GM23338 (cell line): ENCODE measurements around the gene AMZ1.

Experiments used
- EZH2 ChIP-seq: fragments of 200-600 bp; sonication (generic); IDR thresholded peaks from one replicate; pipeline ENCODE4 v1.8.0; 2017; ENCODE audit warnings: antibody characterized with exemption, mild to moderate bottlenecking, low read depth; ENCODE audit not compliant: unreplicated experiment
- EZH2phosphoT487 ChIP-seq: fragments of 200-600 bp; sonication (generic); IDR thresholded peaks from one replicate; pipeline ENCODE4 v1.8.1; 2018; ENCODE audit warnings: antibody characterized with exemption; ENCODE audit not compliant: unreplicated experiment
- POLR2AphosphoS5 ChIP-seq: IDR thresholded peaks from 2 replicates; pipeline ENCODE4 v1.6.1; 2016; ENCODE audit warnings: antibody characterized with exemption, low read depth
- ZNF462 ChIP-seq: fragments of 250-450 bp; sonication (Bioruptor Pico); IDR thresholded peaks from 2 replicates; pipeline ENCODE4 v1.5.0; 2020; ENCODE audit warnings: mild to moderate bottlenecking, moderate library complexity
- TF ChIP-seq, protein P1 (sequence below), 2 experiments: fragments of 200-600 bp in 1 of 2; sonication (generic) in 1 of 2; conservative IDR thresholded peaks; 2 replicates each; pipeline versions ENCODE4 v1.5.1 to v1.6.1; 2016 to 2017; ENCODE audit warnings: antibody characterized with exemption in 2 of 2, low read depth in 2 of 2, mild to moderate bottlenecking in 2 of 2, moderate library complexity in 1 of 2
- TF ChIP-seq, protein P2 (sequence below): IDR thresholded peaks from one replicate; pipeline ENCODE4 v1.6.1; 2018; ENCODE audit warnings: antibody characterized with exemption; ENCODE audit not compliant: unreplicated experiment

GRCh38 chr7:2645274-2645868 lies 42.6 kb upstream of the AMZ1 start:
- TF ChIP-seq, protein P1, sequence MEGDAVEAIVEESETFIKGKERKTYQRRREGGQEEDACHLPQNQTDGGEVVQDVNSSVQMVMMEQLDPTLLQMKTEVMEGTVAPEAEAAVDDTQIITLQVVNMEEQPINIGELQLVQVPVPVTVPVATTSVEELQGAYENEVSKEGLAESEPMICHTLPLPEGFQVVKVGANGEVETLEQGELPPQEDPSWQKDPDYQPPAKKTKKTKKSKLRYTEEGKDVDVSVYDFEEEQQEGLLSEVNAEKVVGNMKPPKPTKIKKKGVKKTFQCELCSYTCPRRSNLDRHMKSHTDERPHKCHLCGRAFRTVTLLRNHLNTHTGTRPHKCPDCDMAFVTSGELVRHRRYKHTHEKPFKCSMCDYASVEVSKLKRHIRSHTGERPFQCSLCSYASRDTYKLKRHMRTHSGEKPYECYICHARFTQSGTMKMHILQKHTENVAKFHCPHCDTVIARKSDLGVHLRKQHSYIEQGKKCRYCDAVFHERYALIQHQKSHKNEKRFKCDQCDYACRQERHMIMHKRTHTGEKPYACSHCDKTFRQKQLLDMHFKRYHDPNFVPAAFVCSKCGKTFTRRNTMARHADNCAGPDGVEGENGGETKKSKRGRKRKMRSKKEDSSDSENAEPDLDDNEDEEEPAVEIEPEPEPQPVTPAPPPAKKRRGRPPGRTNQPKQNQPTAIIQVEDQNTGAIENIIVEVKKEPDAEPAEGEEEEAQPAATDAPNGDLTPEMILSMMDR (conservative IDR thresholded peaks at IDR 0.05; ENCODE audit: low read depth in 2 of 2): no peak
- TF ChIP-seq, protein P2, sequence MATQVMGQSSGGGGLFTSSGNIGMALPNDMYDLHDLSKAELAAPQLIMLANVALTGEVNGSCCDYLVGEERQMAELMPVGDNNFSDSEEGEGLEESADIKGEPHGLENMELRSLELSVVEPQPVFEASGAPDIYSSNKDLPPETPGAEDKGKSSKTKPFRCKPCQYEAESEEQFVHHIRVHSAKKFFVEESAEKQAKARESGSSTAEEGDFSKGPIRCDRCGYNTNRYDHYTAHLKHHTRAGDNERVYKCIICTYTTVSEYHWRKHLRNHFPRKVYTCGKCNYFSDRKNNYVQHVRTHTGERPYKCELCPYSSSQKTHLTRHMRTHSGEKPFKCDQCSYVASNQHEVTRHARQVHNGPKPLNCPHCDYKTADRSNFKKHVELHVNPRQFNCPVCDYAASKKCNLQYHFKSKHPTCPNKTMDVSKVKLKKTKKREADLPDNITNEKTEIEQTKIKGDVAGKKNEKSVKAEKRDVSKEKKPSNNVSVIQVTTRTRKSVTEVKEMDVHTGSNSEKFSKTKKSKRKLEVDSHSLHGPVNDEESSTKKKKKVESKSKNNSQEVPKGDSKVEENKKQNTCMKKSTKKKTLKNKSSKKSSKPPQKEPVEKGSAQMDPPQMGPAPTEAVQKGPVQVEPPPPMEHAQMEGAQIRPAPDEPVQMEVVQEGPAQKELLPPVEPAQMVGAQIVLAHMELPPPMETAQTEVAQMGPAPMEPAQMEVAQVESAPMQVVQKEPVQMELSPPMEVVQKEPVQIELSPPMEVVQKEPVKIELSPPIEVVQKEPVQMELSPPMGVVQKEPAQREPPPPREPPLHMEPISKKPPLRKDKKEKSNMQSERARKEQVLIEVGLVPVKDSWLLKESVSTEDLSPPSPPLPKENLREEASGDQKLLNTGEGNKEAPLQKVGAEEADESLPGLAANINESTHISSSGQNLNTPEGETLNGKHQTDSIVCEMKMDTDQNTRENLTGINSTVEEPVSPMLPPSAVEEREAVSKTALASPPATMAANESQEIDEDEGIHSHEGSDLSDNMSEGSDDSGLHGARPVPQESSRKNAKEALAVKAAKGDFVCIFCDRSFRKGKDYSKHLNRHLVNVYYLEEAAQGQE: no peak
- TF ChIP-seq POLR2AphosphoS5 (no peak), EZH2 (no peak), ZNF462 (CRISPR knock-in tag) (no peak), EZH2phosphoT487 (no peak)
